22Rv1 (cell line): ENCODE measurements around the gene PDGFB.

Experiments used
- ZFX ChIP-seq: fragments of 450-650 bp; IDR thresholded peaks from 2 replicates; pipeline ENCODE4 v1.6.1; 2017; ENCODE audit warnings: antibody characterized with exemption, borderline replicate concordance
- TF ChIP-seq, protein P1 (sequence below): fragments of 450-650 bp; IDR thresholded peaks from 2 replicates; pipeline ENCODE4 v1.5.1; 2017; ENCODE audit warnings: mild to moderate bottlenecking

DNA sequence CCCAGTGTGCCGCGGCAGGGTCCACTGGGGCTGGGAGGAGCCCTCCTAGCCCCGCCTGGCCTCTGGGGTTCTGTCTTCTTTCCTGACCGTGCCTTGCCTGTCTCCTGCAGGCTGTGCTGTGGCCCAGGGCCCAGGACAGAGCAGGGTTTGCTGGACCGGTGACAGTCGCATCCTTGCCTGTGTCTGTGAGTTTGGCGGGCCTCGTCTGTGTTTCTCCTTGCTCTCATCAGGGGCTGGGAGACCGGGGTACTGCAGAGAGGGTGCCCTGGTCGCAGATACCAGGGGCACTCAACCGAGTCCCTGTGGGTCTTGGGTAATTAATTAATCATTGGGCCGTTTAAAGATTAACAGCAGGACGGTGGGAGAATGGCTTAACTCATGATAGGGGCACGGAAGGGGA, 44.8 kb upstream of the PDGFB start:
- TF ChIP-seq, protein P1, sequence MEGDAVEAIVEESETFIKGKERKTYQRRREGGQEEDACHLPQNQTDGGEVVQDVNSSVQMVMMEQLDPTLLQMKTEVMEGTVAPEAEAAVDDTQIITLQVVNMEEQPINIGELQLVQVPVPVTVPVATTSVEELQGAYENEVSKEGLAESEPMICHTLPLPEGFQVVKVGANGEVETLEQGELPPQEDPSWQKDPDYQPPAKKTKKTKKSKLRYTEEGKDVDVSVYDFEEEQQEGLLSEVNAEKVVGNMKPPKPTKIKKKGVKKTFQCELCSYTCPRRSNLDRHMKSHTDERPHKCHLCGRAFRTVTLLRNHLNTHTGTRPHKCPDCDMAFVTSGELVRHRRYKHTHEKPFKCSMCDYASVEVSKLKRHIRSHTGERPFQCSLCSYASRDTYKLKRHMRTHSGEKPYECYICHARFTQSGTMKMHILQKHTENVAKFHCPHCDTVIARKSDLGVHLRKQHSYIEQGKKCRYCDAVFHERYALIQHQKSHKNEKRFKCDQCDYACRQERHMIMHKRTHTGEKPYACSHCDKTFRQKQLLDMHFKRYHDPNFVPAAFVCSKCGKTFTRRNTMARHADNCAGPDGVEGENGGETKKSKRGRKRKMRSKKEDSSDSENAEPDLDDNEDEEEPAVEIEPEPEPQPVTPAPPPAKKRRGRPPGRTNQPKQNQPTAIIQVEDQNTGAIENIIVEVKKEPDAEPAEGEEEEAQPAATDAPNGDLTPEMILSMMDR = no peak
- TF ChIP-seq ZFX = no peak
